ENCODE results near the gene NFKB1. TPM values are rescaled to one million over a fixed set of nuclear protein-coding genes. Genes with fewer than 3 reads are reported as not detected.

The NFKB1 gene
- total RNA-seq, 2 donors from 2014 or later: 151 to 167 TPM

GRCh38 chr4:102525097-102525496 lies 23.9 kb downstream of the NFKB1 start:
- no peaks in the 10 kb centered on the region for H3K27me3 Mint-ChIP-seq (ENCODE audit: low read depth)
- no peaks in the 10 kb centered on the region for H3K9me3 Mint-ChIP-seq
- ATAC-seq (replicated peaks in 1 of 2): peak in 1 of 2 donors; percentile 14
- no peak for DNase-seq
- H3K36me3 Mint-ChIP-seq (ENCODE audit: insufficient read depth in 2 of 2): peaks cover 5 to 10% of the 10 kb centered on the region in 2 donors
- H3K4me1 Mint-ChIP-seq (ENCODE audit: low read depth): peaks cover 97% of the 10 kb centered on the region
- H3K4me3 Mint-ChIP-seq: peak overlapping the region; percentile 56 to 73
- peak overlapping the region; percentile 14 for H3K27ac Mint-ChIP-seq

- peak overlapping the region; percentile 56 to 81 for H3K4me3 Mint-ChIP-seq
Measured at GRCh38 chr4:102525504-102525903, 24.3 kb downstream of the NFKB1 start.

GRCh38 chr4:102526532-102526931 lies 25.4 kb downstream of the NFKB1 start:
- ATAC-seq (replicated peaks in 1 of 2): no peak
- H3K27me3 Mint-ChIP-seq (ENCODE audit: low read depth): no peaks in the 10 kb centered on the region
- H3K9me3 Mint-ChIP-seq: no peaks in the 10 kb centered on the region
- peaks cover 6 to 25% of the 10 kb centered on the region in 2 donors for H3K36me3 Mint-ChIP-seq (ENCODE audit: insufficient read depth in 2 of 2)
- H3K4me1 Mint-ChIP-seq (ENCODE audit: low read depth): peaks cover 98% of the 10 kb centered on the region
- no peak for DNase-seq
- peak overlapping the region; percentile 4 for H3K27ac Mint-ChIP-seq
- H3K4me3 Mint-ChIP-seq: peak overlapping the region; percentile 74 to 81

More at GRCh38 chr4:102525504-102525903, 24.3 kb downstream of the NFKB1 start:
- Mint-ChIP-seq H3K27ac (no peak overlapping the region), H3K9me3 (no peaks in the 10 kb centered on the region), H3K4me1 (ENCODE audit: low read depth) (peaks cover 97% of the 10 kb centered on the region), H3K27me3 (ENCODE audit: low read depth) (no peaks in the 10 kb centered on the region), H3K36me3 (ENCODE audit: insufficient read depth in 2 of 2) (peaks cover 6 to 14% of the 10 kb centered on the region in 2 donors)
- ATAC-seq (replicated peaks in 1 of 2): no peak
- DNase-seq: no peak

- H3K27me3 Mint-ChIP-seq (ENCODE audit: low read depth): no peaks in the 10 kb centered on the region
- peak overlapping the region; percentile 74 to 81 for H3K4me3 Mint-ChIP-seq
- peaks cover 93% of the 10 kb centered on the region for H3K4me1 Mint-ChIP-seq (ENCODE audit: low read depth)
- no peaks in the 10 kb centered on the region for H3K9me3 Mint-ChIP-seq
- H3K27ac Mint-ChIP-seq: peak overlapping the region; percentile 75
- H3K36me3 Mint-ChIP-seq (ENCODE audit: insufficient read depth in 2 of 2): peaks cover 6 to 26% of the 10 kb centered on the region in 2 donors
- DNase-seq (peak; percentile 13 to 33), ATAC-seq (replicated peaks in 1 of 2) (peak; percentile 84 to 90)
Measured at GRCh38 chr4:102527695-102528283, 26.6 kb downstream of the NFKB1 start.

- H3K27ac Mint-ChIP-seq: no peak overlapping the region
- no peak overlapping the region for H3K4me3 Mint-ChIP-seq
Measured at GRCh38 chr4:102529977-102530376, 28.8 kb downstream of the NFKB1 start.

GRCh38 chr4:102530986-102531385 lies 29.8 kb downstream of the NFKB1 start:
- Mint-ChIP-seq H3K27ac (no peak overlapping the region), H3K4me1 (ENCODE audit: low read depth) (peaks cover 95% of the 10 kb centered on the region), H3K4me3 (no peak overlapping the region), H3K9me3 (no peaks in the 10 kb centered on the region), H3K27me3 (ENCODE audit: low read depth) (no peaks in the 10 kb centered on the region), H3K36me3 (ENCODE audit: insufficient read depth in 2 of 2) (peaks cover 5 to 23% of the 10 kb centered on the region in 2 donors)
- DNase-seq (no peak), ATAC-seq (replicated peaks in 1 of 2) (no peak)

More at GRCh38 chr4:102529977-102530376, 28.8 kb downstream of the NFKB1 start:
- ATAC-seq (replicated peaks in 1 of 2) (no peak), DNase-seq (no peak)
- Mint-ChIP-seq H3K27me3 (ENCODE audit: low read depth) (no peaks in the 10 kb centered on the region), H3K4me1 (ENCODE audit: low read depth) (peaks cover 95% of the 10 kb centered on the region), H3K9me3 (no peaks in the 10 kb centered on the region), H3K36me3 (ENCODE audit: insufficient read depth in 2 of 2) (peaks cover 6 to 24% of the 10 kb centered on the region in 2 donors)

- no peaks in the 10 kb centered on the region for H3K27me3 Mint-ChIP-seq (ENCODE audit: low read depth)
- no peak for DNase-seq
- H3K9me3 Mint-ChIP-seq: no peaks in the 10 kb centered on the region
- H3K36me3 Mint-ChIP-seq (ENCODE audit: insufficient read depth in 2 of 2): peaks cover 7 to 24% of the 10 kb centered on the region in 2 donors
- peaks cover 95% of the 10 kb centered on the region for H3K4me1 Mint-ChIP-seq (ENCODE audit: low read depth)
- no peak for ATAC-seq (replicated peaks in 1 of 2)
- no peak overlapping the region for H3K27ac Mint-ChIP-seq
- H3K4me3 Mint-ChIP-seq: no peak overlapping the region
Measured at GRCh38 chr4:102531462-102531861, 30.3 kb downstream of the NFKB1 start.

- H3K27me3 Mint-ChIP-seq (ENCODE audit: low read depth): no peaks in the 10 kb centered on the region
- H3K27ac Mint-ChIP-seq: no peak overlapping the region
- H3K4me1 Mint-ChIP-seq (ENCODE audit: low read depth): peaks cover 78% of the 10 kb centered on the region
- no peak overlapping the region for H3K4me3 Mint-ChIP-seq
- DNase-seq (no peak), ATAC-seq (replicated peaks in 1 of 2) (no peak)
- no peaks in the 10 kb centered on the region for H3K9me3 Mint-ChIP-seq
- peaks cover 5 to 25% of the 10 kb centered on the region in 2 donors for H3K36me3 Mint-ChIP-seq (ENCODE audit: insufficient read depth in 2 of 2)
Measured at GRCh38 chr4:102533348-102533747, 32.2 kb downstream of the NFKB1 start.

GRCh38 chr4:102533904-102534303 lies 32.7 kb downstream of the NFKB1 start:
- Mint-ChIP-seq H3K27me3 (ENCODE audit: low read depth) (no peaks in the 10 kb centered on the region), H3K27ac (no peak overlapping the region), H3K4me3 (no peak overlapping the region), H3K36me3 (ENCODE audit: insufficient read depth in 2 of 2) (peaks cover 6 to 28% of the 10 kb centered on the region in 2 donors), H3K4me1 (ENCODE audit: low read depth) (peaks cover 73% of the 10 kb centered on the region), H3K9me3 (no peaks in the 10 kb centered on the region)
- DNase-seq (no peak), ATAC-seq (replicated peaks in 1 of 2) (no peak)

- Mint-ChIP-seq H3K27ac (peak overlapping the region; percentile 80), H3K4me1 (ENCODE audit: low read depth) (peaks cover 63% of the 10 kb centered on the region), H3K36me3 (ENCODE audit: insufficient read depth in 2 of 2) (peaks cover 11 to 35% of the 10 kb centered on the region in 2 donors)
Measured at GRCh38 chr4:102534845-102535244, 33.7 kb downstream of the NFKB1 start.

GRCh38 chr4:102535398-102536082 lies 34.4 kb downstream of the NFKB1 start:
- DNase-seq (no peak), ATAC-seq (replicated peaks in 1 of 2) (peak; percentile 94 to 96)
- peak overlapping the region; percentile 33 to 52 for H3K4me3 Mint-ChIP-seq
- H3K27me3 Mint-ChIP-seq (ENCODE audit: low read depth): no peaks in the 10 kb centered on the region
- H3K36me3 Mint-ChIP-seq (ENCODE audit: insufficient read depth in 2 of 2): peaks cover 10 to 33% of the 10 kb centered on the region in 2 donors
- H3K27ac Mint-ChIP-seq: peak overlapping the region; percentile 16
- H3K4me1 Mint-ChIP-seq (ENCODE audit: low read depth): peaks cover 61% of the 10 kb centered on the region
- no peaks in the 10 kb centered on the region for H3K9me3 Mint-ChIP-seq

More at GRCh38 chr4:102534845-102535244, 33.7 kb downstream of the NFKB1 start:
- DNase-seq (no peak), ATAC-seq (replicated peaks in 1 of 2) (no peak)
- H3K4me3 Mint-ChIP-seq: peak overlapping the region; percentile 17 to 52
- H3K9me3 Mint-ChIP-seq: no peaks in the 10 kb centered on the region
- H3K27me3 Mint-ChIP-seq (ENCODE audit: low read depth): no peaks in the 10 kb centered on the region

- Mint-ChIP-seq H3K4me3 (no peak overlapping the region), H3K27ac (no peak overlapping the region)
Measured at GRCh38 chr4:102536768-102537167, 35.6 kb downstream of the NFKB1 start.

GRCh38 chr4:102537269-102537668 lies 36.1 kb downstream of the NFKB1 start:
- Mint-ChIP-seq H3K9me3 (no peaks in the 10 kb centered on the region), H3K36me3 (ENCODE audit: insufficient read depth in 2 of 2) (peaks cover 10 to 25% of the 10 kb centered on the region in 2 donors), H3K4me1 (ENCODE audit: low read depth) (peaks cover 60% of the 10 kb centered on the region), H3K27ac (no peak overlapping the region), H3K4me3 (no peak overlapping the region), H3K27me3 (ENCODE audit: low read depth) (no peaks in the 10 kb centered on the region)
- ATAC-seq (replicated peaks in 1 of 2): no peak
- DNase-seq: no peak

More at GRCh38 chr4:102536768-102537167, 35.6 kb downstream of the NFKB1 start:
- Mint-ChIP-seq H3K36me3 (ENCODE audit: insufficient read depth in 2 of 2) (peaks cover 10 to 25% of the 10 kb centered on the region in 2 donors), H3K27me3 (ENCODE audit: low read depth) (no peaks in the 10 kb centered on the region), H3K4me1 (ENCODE audit: low read depth) (peaks cover 61% of the 10 kb centered on the region), H3K9me3 (no peaks in the 10 kb centered on the region)
- no peak for ATAC-seq (replicated peaks in 1 of 2)
- no peak for DNase-seq
